Tibial nerve (tissue), 4 donors: ENCODE measurements around the gene ATG5.

ENCODE experiments used
- CTCF ChIP-seq, 5 experiments: fragments of 200-600 bp in 3 of 5; fragments of 450-650 bp in 2 of 5; sonication (generic) in 3 of 5; IDR thresholded peaks; one replicate each; pipeline ENCODE4 v1.5.1; 2016 to 2019; ENCODE audit warnings: antibody characterized with exemption in 5 of 5, mild to moderate bottlenecking in 3 of 5, moderate library complexity in 2 of 5
- EP300 ChIP-seq, 2 donors: sonication (generic); formaldehyde crosslinking; IDR thresholded peaks; one replicate each; pipeline ENCODE4 v1.6.1; 2017; ENCODE audit warnings: antibody characterized with exemption in 2 of 2, mild to moderate bottlenecking in 1 of 2

GRCh38 chr6:106186172-106186571 is 139.4 kb downstream of the ATG5 start:
- TF ChIP-seq CTCF (IDR thresholded peaks at IDR 0.05): no peak
- TF ChIP-seq EP300 (IDR thresholded peaks at IDR 0.05): no peak
